Trophoblast cell (in vitro differentiated cells and primary cell): ENCODE measurements around the gene ADRA2A.

ENCODE experiments used
- DNase-seq, 2 donors: peaks; one replicate each; pipeline ENCODE4 v3.0.0-alpha.2; 2016
- H2AFZ ChIP-seq: 2 replicates; pipeline ENCODE4 v1.6.1; 2013; ENCODE audit warnings: low read length, moderate library complexity, mild to moderate bottlenecking; ENCODE audit not compliant: insufficient read depth, poor library complexity
- H2AK5ac ChIP-seq: 2 replicates; pipeline ENCODE4 v1.6.1; 2013; ENCODE audit warnings: mild to moderate bottlenecking, low read length
- H2BK120ac ChIP-seq: 2 replicates; pipeline ENCODE4 v1.6.1; 2013; ENCODE audit warnings: low read length, mild to moderate bottlenecking, moderate library complexity; ENCODE audit not compliant: insufficient read depth, poor library complexity
- H2BK12ac ChIP-seq: 2 replicates; pipeline ENCODE4 v1.6.1; 2013; ENCODE audit warnings: mild to moderate bottlenecking, low read length, moderate library complexity
- H2BK5ac ChIP-seq: 2 replicates; pipeline ENCODE4 v1.6.1; 2013; ENCODE audit warnings: low read length, low read depth, moderate library complexity, mild to moderate bottlenecking; ENCODE audit not compliant: poor library complexity
- H3K14ac ChIP-seq: 2 replicates; pipeline ENCODE4 v1.6.1; 2013; ENCODE audit warnings: mild to moderate bottlenecking, low read length
- H3K18ac ChIP-seq: 2 replicates; pipeline ENCODE4 v1.6.1; 2013; ENCODE audit warnings: mild to moderate bottlenecking, low read length
- H3K23ac ChIP-seq: 2 replicates; pipeline ENCODE4 v1.6.1; 2013; ENCODE audit warnings: low read length
- H3K27ac ChIP-seq: 2 replicates; pipeline ENCODE4 v1.5.1; 2013; ENCODE audit warnings: low read depth, mild to moderate bottlenecking, inconsistent platforms, low read length, moderate library complexity
- H3K27me3 ChIP-seq: 2 replicates; pipeline ENCODE4 v1.6.1; 2013; ENCODE audit warnings: inconsistent platforms, mild to moderate bottlenecking, low read length, moderate library complexity; ENCODE audit not compliant: insufficient read depth
- H3K36me3 ChIP-seq, 2 experiments: 1 replicate in 1 of 2; 2 replicates in 1 of 2; pipeline ENCODE4 v1.6.1; 2013; ENCODE audit warnings: low read length in 2 of 2, mild to moderate bottlenecking in 2 of 2, moderate library complexity in 1 of 2; ENCODE audit not compliant: insufficient read depth in 2 of 2, control insufficient read depth in 1 of 2
- H3K4ac ChIP-seq: 2 replicates; pipeline ENCODE4 v1.6.1; 2013; ENCODE audit warnings: low read depth, mild to moderate bottlenecking, low read length, moderate library complexity
- H3K4me1 ChIP-seq, 2 experiments: 1 replicate in 1 of 2; 2 replicates in 1 of 2; pipeline ENCODE4 v1.6.1; 2013; ENCODE audit warnings: low read length in 2 of 2, mild to moderate bottlenecking in 2 of 2, moderate library complexity in 1 of 2; ENCODE audit not compliant: insufficient read depth in 2 of 2, control insufficient read depth in 1 of 2
- H3K4me2 ChIP-seq: 2 replicates; pipeline ENCODE4 v1.6.1; 2013; ENCODE audit warnings: inconsistent platforms, mild to moderate bottlenecking, low read length, moderate library complexity
- H3K4me3 ChIP-seq: 2 replicates; pipeline ENCODE4 v1.5.1; 2013; ENCODE audit warnings: mild to moderate bottlenecking, low read depth, low read length, inconsistent platforms
- H3K79me1 ChIP-seq: one replicate; pipeline ENCODE4 v1.6.1; 2013; ENCODE audit warnings: low read length
- H3K79me2 ChIP-seq: 2 replicates; pipeline ENCODE4 v1.6.1; 2013; ENCODE audit warnings: low read length, mild to moderate bottlenecking; ENCODE audit not compliant: control insufficient read depth, insufficient read depth, poor library complexity
- H3K9ac ChIP-seq: 2 replicates; pipeline ENCODE4 v1.6.1; 2013; ENCODE audit warnings: mild to moderate bottlenecking, low read length
- H3K9me3 ChIP-seq: 2 replicates; pipeline ENCODE4 v1.6.1; 2013; ENCODE audit warnings: low read depth, mild to moderate bottlenecking, control low read depth, inconsistent platforms, low read length; ENCODE audit not compliant: insufficient read depth
- H4K12ac ChIP-seq: 2 replicates; pipeline ENCODE4 v1.6.1; 2013; ENCODE audit warnings: low read depth, mild to moderate bottlenecking, low read length, moderate library complexity
- H4K8ac ChIP-seq: 2 replicates; pipeline ENCODE4 v1.6.1; 2013; ENCODE audit warnings: low read depth, mild to moderate bottlenecking, low read length, moderate library complexity
- H4K91ac ChIP-seq: one replicate; pipeline ENCODE4 v1.6.1; 2013; ENCODE audit warnings: low read depth, mild to moderate bottlenecking, low read length, moderate library complexity
- WGBS: extraction: QIAGEN DNeasy Blood & Tissue Kit; methylation state at CpG from one replicate; pipeline ENCODE4 v1.1.7; 2013; ENCODE audit warnings: missing lambda C conversion rate; ENCODE audit not compliant: insufficient read length, insufficient coverage; ENCODE audit errors: extremely low coverage; 5-methylcytosine and 5-hydroxymethylcytosine counted together

Gene ADRA2A

GRCh38 chr10:111112333-111112732 lies 35.5 kb downstream of the ADRA2A start:
- Histone ChIP-seq H3K79me1 (no peaks in the 10 kb centered on the region), H3K4me1 (no peaks in the 10 kb centered on the region), H2BK120ac (no peak overlapping the region), H3K36me3 (no peaks in the 10 kb centered on the region), H2BK12ac (no peak overlapping the region), H3K9me3 (peaks cover 2% of the 10 kb centered on the region), H3K18ac (no peak overlapping the region), H4K91ac (no peak overlapping the region), H3K23ac (no peak overlapping the region), H3K4ac (no peak overlapping the region), H3K27me3 (no peaks in the 10 kb centered on the region), H4K8ac (no peak overlapping the region), H3K14ac (no peak overlapping the region), H4K12ac (no peak overlapping the region), H2BK5ac (no peak overlapping the region), H3K27ac (no peak overlapping the region), H2AFZ (no peak overlapping the region), H3K9ac (no peak overlapping the region), H3K79me2 (no peaks in the 10 kb centered on the region), H3K4me3 (no peak overlapping the region), H3K4me2 (no peak overlapping the region), H2AK5ac (no peak overlapping the region)
- no peak for DNase-seq
- WGBS, result no CpG with 5 or more reads among the region's 1 CpG

GRCh38 chr10:111113238-111113960 lies 36.6 kb downstream of the ADRA2A start:
- Histone ChIP-seq H3K9me3 (peaks cover 2% of the 10 kb centered on the region), H4K91ac (no peak overlapping the region), H3K9ac (no peak overlapping the region), H2AK5ac (no peak overlapping the region), H3K4me2 (no peak overlapping the region), H3K27me3 (no peaks in the 10 kb centered on the region), H3K36me3 (no peaks in the 10 kb centered on the region), H4K12ac (no peak overlapping the region), H2AFZ (no peak overlapping the region), H2BK120ac (no peak overlapping the region), H3K79me2 (no peaks in the 10 kb centered on the region), H2BK5ac (no peak overlapping the region), H3K18ac (no peak overlapping the region), H3K23ac (no peak overlapping the region), H3K4ac (no peak overlapping the region), H2BK12ac (no peak overlapping the region), H3K4me3 (no peak overlapping the region), H3K79me1 (no peaks in the 10 kb centered on the region), H3K27ac (no peak overlapping the region), H3K14ac (no peak overlapping the region), H4K8ac (no peak overlapping the region), H3K4me1 (no peaks in the 10 kb centered on the region)
- no peak for DNase-seq
- WGBS, result no CpG with 5 or more reads among the region's 8 CpGs

- no peak for DNase-seq
- no peak overlapping the region for H4K12ac ChIP-seq
- H3K9me3 ChIP-seq, result peaks cover 2% of the 10 kb centered on the region
- no peak overlapping the region for H3K4me2 ChIP-seq
- H2BK120ac ChIP-seq, result no peak overlapping the region
- H3K27me3 ChIP-seq, result no peaks in the 10 kb centered on the region
- H3K36me3 ChIP-seq, result no peaks in the 10 kb centered on the region
- no peaks in the 10 kb centered on the region for H3K4me1 ChIP-seq
- no peaks in the 10 kb centered on the region for H3K79me2 ChIP-seq
- no peak overlapping the region for H3K4me3 ChIP-seq
- no peak overlapping the region for H2BK12ac ChIP-seq
- H2BK5ac ChIP-seq, result no peak overlapping the region
- no peaks in the 10 kb centered on the region for H3K79me1 ChIP-seq
- no peak overlapping the region for H4K91ac ChIP-seq
- H3K18ac ChIP-seq, result no peak overlapping the region
- no peak overlapping the region for H3K14ac ChIP-seq
- no peak overlapping the region for H3K9ac ChIP-seq
- no peak overlapping the region for H2AK5ac ChIP-seq
- no peak overlapping the region for H2AFZ ChIP-seq
- WGBS, result no CpG with 5 or more reads among the region's 12 CpGs
- H4K8ac ChIP-seq, result no peak overlapping the region
- H3K23ac ChIP-seq, result no peak overlapping the region
- no peak overlapping the region for H3K4ac ChIP-seq
- no peak overlapping the region for H3K27ac ChIP-seq
Measured at GRCh38 chr10:111113961-111114757, 37.3 kb downstream of the ADRA2A start.

GRCh38 chr10:111114758-111115500 lies 38.1 kb downstream of the ADRA2A start:
- Histone ChIP-seq H2BK12ac (no peak overlapping the region), H3K79me1 (no peaks in the 10 kb centered on the region), H3K23ac (no peak overlapping the region), H2BK5ac (no peak overlapping the region), H3K18ac (no peak overlapping the region), H3K9ac (no peak overlapping the region), H3K4ac (no peak overlapping the region), H3K27me3 (no peaks in the 10 kb centered on the region), H4K8ac (no peak overlapping the region), H2AFZ (no peak overlapping the region), H3K14ac (no peak overlapping the region), H4K12ac (no peak overlapping the region), H3K79me2 (no peaks in the 10 kb centered on the region), H3K36me3 (no peaks in the 10 kb centered on the region), H3K4me3 (peak overlapping the region; percentile 2), H4K91ac (no peak overlapping the region), H2AK5ac (no peak overlapping the region), H3K27ac (no peak overlapping the region), H3K9me3 (peaks cover 2% of the 10 kb centered on the region), H2BK120ac (no peak overlapping the region), H3K4me1 (no peaks in the 10 kb centered on the region), H3K4me2 (no peak overlapping the region)
- DNase-seq, result no peak
- no CpG with 5 or more reads among the region's 12 CpGs for WGBS
